Fibroblast of lung (primary cell): ENCODE results near the gene RUNX1. TPM values are rescaled to one million over a fixed set of nuclear protein-coding genes. Genes with fewer than 3 reads are reported as not detected.

ENCODE experiments used
- DNase-seq, 2 donors: peaks; one replicate each; pipeline versions ENCODE4 v3.0.0 to v3.0.0-alpha.2; 2010; ENCODE audit warnings: low read depth in 2 of 2
- H2AFZ ChIP-seq: 2 replicates; pipeline ENCODE4 v1.5.1; 2012; ENCODE audit warnings: low read length, control low read depth, inconsistent platforms
- H3K27ac ChIP-seq: 2 replicates; pipeline ENCODE4 v1.5.1; 2011; ENCODE audit warnings: low read length, control low read depth; ENCODE audit not compliant: insufficient read depth
- H3K27me3 ChIP-seq: 2 replicates; pipeline ENCODE4 v1.5.1; 2011; ENCODE audit warnings: mild to moderate bottlenecking, low read length; ENCODE audit not compliant: control insufficient read depth, insufficient read depth
- H3K36me3 ChIP-seq: 2 replicates; pipeline ENCODE4 v1.5.1; 2011; ENCODE audit warnings: low read length; ENCODE audit not compliant: control insufficient read depth, insufficient read depth
- H3K4me1 ChIP-seq: 2 replicates; pipeline ENCODE4 v1.5.1; 2011; ENCODE audit warnings: low read length; ENCODE audit not compliant: control insufficient read depth, insufficient read depth; ENCODE audit errors: extremely low read depth
- H3K4me2 ChIP-seq: 2 replicates; pipeline ENCODE4 v1.5.1; 2011; ENCODE audit warnings: low read length, control low read depth; ENCODE audit not compliant: insufficient read depth; ENCODE audit errors: extremely low read depth
- H3K4me3 ChIP-seq, 4 experiments: fragments of 200-600 bp in 1 of 4; sonication (generic) in 1 of 4; replicated peaks in 1 of 4; 2 replicates each; pipeline ENCODE4 v1.5.1; 2011 to 2016; ENCODE audit warnings: low read length in 4 of 4, low read depth in 3 of 4, mild to moderate bottlenecking in 3 of 4, control low read depth in 2 of 4, inconsistent platforms in 1 of 4, mixed read lengths in 1 of 4; ENCODE audit not compliant: insufficient read depth in 1 of 4; ENCODE audit errors: control extremely low read depth in 1 of 4
- H3K79me2 ChIP-seq: 2 replicates; pipeline ENCODE4 v1.5.1; 2012; ENCODE audit warnings: mild to moderate bottlenecking, low read length, inconsistent platforms; ENCODE audit not compliant: control insufficient read depth, insufficient read depth
- H3K9ac ChIP-seq: 2 replicates; pipeline ENCODE4 v1.5.1; 2011; ENCODE audit warnings: mild to moderate bottlenecking, low read length, control low read depth; ENCODE audit not compliant: insufficient read depth
- H3K9me3 ChIP-seq: 2 replicates; pipeline ENCODE4 v1.5.1; 2012; ENCODE audit warnings: low read depth, low read length; ENCODE audit not compliant: control insufficient read depth, insufficient read depth
- H4K20me1 ChIP-seq: 2 replicates; pipeline ENCODE4 v1.5.1; 2011; ENCODE audit warnings: low read length; ENCODE audit not compliant: control insufficient read depth, insufficient read depth; ENCODE audit errors: extremely low read depth
- CTCF ChIP-seq, 2 donors: IDR thresholded peaks in 1 of 2; conservative IDR thresholded peaks in 1 of 2; 1 replicate in 1 of 2; 2 replicates in 1 of 2; pipeline ENCODE4 v1.5.1; 2011 to 2012; ENCODE audit warnings: low read length in 2 of 2, control low read depth in 1 of 2, inconsistent platforms in 1 of 2, low read depth in 1 of 2, mild to moderate bottlenecking in 1 of 2
- EZH2 ChIP-seq: IDR thresholded peaks from 2 replicates; pipeline ENCODE4 v1.5.1; 2012; ENCODE audit warnings: low read length, control low read depth, mild to moderate bottlenecking; ENCODE audit errors: missing control alignments
- polyA plus RNA-seq, 2 donors: library from polyadenylated mRNA; depleted of rRNA in 1 of 2; stranded (reverse) in 1 of 2; unstranded in 1 of 2; fragments of >200 nt; gene quantifications; 2 replicates each; pipeline ENCODE4 v1.2.1, GENCODE V29; 2011 to 2012; ENCODE audit warnings: missing spikeins in 1 of 2
- total RNA-seq: library from RNA; depleted of rRNA; stranded (reverse); fragments of >200 nt; gene quantifications from 2 replicates; pipeline ENCODE4 v1.2.1, GENCODE V29; 2014

Gene RUNX1
- total and polyA plus RNA-seq, 2 donors (not counting 1 experiment from before 2014, with no cell fraction given), result 23.1 to 41.6 TPM

DNA sequence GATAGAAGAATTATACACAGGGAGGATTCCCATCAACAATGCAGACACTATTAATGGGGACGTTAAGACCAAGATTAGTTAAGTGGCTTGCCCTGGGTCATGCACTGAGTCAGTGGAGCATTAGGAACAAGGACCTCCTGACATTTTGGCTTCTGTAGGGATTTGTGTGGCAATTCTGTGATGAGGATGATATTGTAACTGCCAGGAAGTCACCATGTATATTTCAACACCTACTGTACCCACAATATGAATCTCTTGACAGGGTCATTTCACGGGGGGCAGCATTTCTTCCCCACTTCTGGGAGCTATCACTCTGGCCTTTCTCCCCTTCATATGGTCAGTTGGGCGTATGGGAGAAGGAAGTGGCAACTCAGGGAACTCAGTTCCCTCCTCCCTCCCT lies 134.9 kb downstream of the RUNX1 start:
- TF ChIP-seq EZH2 (no peak), CTCF (conservative IDR thresholded peaks at IDR 0.05 in 1 of 2, IDR thresholded peaks at IDR 0.05 in 1 of 2; ENCODE audit: low read depth in 1 of 2, low read length in 2 of 2) (no peak)
- Histone ChIP-seq H3K79me2 (no peaks in the 10 kb centered on the region), H2AFZ (no peak overlapping the region), H3K36me3 (no peaks in the 10 kb centered on the region), H3K4me2 (no peak overlapping the region), H4K20me1 (no peaks in the 10 kb centered on the region), H3K9me3 (no peaks in the 10 kb centered on the region), H3K4me1 (peaks cover 33% of the 10 kb centered on the region), H3K27me3 (no peaks in the 10 kb centered on the region), H3K27ac (peak overlapping the region; percentile 4), H3K4me3 (no peak overlapping the region), H3K9ac (no peak overlapping the region)
- DNase-seq, result no peak

DNA sequence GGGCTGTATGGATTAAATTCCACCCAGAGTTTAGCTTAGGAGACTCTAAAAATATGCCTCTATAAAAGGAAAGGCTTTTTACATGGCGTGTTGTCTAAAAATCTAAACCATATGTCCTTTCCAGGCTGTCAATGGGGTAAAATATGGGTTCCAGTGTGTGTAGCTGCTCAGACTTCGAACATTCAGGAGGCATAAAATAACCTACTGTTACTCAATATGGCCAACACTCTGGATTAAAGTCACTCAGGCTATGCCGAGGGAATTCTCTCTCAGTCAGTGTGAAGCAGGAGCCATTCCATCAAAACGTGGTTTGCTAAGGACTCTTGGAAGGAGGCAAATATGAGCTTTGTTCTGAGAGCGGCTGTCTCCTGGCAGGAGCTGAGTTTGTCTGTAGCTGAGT lies 135.3 kb downstream of the RUNX1 start:
- H3K4me1 ChIP-seq, result peaks cover 33% of the 10 kb centered on the region
- no peaks in the 10 kb centered on the region for H4K20me1 ChIP-seq
- H2AFZ ChIP-seq, result no peak overlapping the region
- no peak overlapping the region for H3K9ac ChIP-seq
- H3K27ac ChIP-seq, result peak overlapping the region; percentile 4
- no peaks in the 10 kb centered on the region for H3K79me2 ChIP-seq
- no peaks in the 10 kb centered on the region for H3K36me3 ChIP-seq
- H3K4me2 ChIP-seq, result peak overlapping the region; percentile 18
- no peaks in the 10 kb centered on the region for H3K9me3 ChIP-seq
- no peak for TF ChIP-seq EZH2
- H3K4me3 ChIP-seq, result no peak overlapping the region
- H3K27me3 ChIP-seq, result no peaks in the 10 kb centered on the region
- DNase-seq, result peak in 1 of 2 donors; percentile 61

- no peak overlapping the region for H2AFZ ChIP-seq
- no peaks in the 10 kb centered on the region for H3K27me3 ChIP-seq
- H3K36me3 ChIP-seq, result no peaks in the 10 kb centered on the region
- H4K20me1 ChIP-seq, result no peaks in the 10 kb centered on the region
- no peaks in the 10 kb centered on the region for H3K9me3 ChIP-seq
- DNase-seq, result no peak
- H3K4me2 ChIP-seq, result no peak overlapping the region
- no peaks in the 10 kb centered on the region for H3K79me2 ChIP-seq
- TF ChIP-seq CTCF (conservative IDR thresholded peaks at IDR 0.05 in 1 of 2, IDR thresholded peaks at IDR 0.05 in 1 of 2; ENCODE audit: low read depth in 1 of 2, low read length in 2 of 2), result no peak
- TF ChIP-seq EZH2, result no peak
- peaks cover 33% of the 10 kb centered on the region for H3K4me1 ChIP-seq
- H3K9ac ChIP-seq, result no peak overlapping the region
- H3K27ac ChIP-seq, result no peak overlapping the region
- no peak overlapping the region for H3K4me3 ChIP-seq
These were observed 136.8 kb downstream of the RUNX1 start for GRCh38 chr21:34912022-34912945.
